Right hindlimb (tissue), 1 donor: ENCODE data around the gene MYO5B.

Experiments used
- DNase-seq: peaks from one replicate; pipeline ENCODE4 v3.0.0-alpha.2; 2018

Gene MYO5B

DNA sequence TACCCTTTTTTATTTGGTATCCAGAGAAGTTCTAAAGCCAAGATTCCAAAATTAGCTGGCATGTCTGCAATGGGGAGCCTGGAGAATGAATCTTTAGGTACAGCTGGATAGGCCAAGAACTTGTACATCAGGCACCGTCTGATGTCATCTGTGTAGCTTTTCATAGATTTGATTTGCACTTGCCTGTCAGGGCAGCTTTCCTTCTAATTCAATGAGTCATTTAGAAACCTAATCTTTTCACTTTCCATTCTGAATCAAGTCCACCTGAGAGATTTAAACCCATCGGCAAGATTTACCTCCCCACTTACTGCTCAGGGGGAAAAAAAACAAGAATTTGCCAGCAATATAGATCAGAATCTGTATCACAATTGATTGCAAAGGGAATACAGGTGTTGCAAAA is 320.7 kb downstream of the MYO5B start:
- no peak for DNase-seq

DNA sequence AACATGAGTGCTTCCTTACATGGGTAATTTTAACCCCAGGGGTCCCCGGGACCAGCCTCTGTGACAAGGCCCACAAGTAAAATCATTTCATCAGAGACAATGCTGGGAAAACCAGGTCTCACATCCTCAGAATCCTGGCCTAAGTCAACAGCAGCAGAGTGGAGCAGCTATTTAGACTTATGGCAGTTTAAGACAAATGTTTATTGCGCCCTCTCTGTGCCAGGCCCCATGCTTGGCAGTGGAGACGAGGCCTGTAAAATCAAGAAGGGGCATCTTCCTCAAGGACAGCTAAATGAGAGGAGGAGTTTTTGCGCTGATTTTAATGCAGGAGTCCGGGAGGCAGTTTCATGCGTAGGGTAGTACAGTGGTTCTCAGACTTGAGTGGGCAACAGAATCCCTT is 325.6 kb downstream of the MYO5B start:
- DNase-seq, result no peak

DNA sequence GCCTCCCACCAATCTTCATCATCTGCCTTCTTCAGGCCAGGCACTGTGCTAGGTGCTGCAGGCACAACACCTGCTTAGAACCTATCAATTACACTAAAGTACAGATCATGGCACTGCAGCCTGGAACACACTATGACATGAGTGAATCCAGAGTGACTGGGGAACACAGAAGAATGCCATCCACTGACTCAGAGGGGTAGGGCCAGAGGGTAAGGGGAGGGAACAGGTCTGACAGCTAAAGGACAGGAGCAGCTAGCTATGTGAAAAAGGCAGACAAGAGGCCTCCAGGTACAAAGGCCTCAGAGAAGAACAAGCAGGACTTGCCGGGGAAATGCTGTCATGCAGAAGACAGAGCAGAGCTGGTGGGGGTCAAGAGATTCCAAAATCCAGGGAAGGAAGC is 328.3 kb downstream of the MYO5B start:
- DNase-seq, result no peak

DNA sequence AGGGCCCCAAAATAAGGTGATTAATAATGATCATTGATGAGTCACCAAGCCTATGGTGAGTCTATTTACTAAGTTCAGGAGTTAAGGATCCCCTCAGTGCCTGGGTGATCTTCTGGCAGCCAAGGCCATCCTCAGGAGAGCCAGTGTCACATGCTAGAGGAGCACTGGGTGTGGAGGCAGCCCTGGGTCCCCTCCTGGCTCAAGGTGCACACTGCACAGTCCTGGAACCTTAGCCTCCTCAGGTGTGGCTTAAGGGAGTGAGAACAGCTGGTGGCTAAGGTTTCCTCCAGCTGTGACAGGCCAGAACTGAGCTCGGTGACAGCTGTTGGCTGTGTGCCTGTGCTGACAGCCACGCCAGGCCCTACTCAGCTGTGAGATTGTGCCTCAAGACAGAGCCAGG is 329.5 kb downstream of the MYO5B start:
- no peak for DNase-seq

DNA sequence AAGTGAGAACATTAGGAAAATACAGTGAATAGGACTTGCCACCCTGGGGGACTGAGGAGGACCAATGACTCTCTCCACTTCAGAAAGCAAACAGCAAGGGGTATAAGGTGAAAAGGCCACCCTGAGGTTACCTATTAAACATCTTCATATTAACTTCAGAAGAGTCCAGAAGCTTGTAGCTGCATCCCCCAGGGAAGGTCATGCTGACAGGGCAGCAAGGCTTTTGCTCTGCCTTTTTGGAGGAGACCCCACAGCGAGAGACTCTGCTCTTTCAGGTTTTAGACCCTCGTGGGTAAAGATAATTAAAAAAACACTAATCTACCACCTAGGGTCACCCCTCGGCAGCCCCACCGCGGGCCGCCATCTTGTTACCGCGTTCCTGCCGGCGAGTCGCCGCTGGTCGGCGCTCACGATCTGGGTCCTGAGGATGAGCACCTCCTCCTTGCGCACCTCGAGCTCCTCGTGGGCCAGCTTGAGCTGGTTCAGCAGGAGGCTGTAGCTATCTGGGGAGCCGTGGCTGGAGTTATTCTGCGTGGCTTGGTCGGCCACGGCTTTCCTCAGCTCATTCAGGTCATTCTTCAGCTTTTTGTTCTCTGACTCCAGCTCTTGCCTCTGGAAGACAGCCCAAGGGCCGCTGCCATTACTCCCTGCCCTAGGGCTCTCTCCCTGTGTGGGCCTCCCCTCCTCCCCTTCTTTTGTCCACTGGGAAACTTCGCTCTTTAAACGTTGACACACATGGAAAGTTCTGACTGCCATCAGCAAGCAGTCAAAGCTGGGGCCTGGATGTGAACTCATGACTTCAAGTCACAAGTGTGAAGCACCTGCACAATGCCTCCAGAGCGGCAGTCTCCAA is 331.0 kb downstream of the MYO5B start:
- no peak for DNase-seq

DNA sequence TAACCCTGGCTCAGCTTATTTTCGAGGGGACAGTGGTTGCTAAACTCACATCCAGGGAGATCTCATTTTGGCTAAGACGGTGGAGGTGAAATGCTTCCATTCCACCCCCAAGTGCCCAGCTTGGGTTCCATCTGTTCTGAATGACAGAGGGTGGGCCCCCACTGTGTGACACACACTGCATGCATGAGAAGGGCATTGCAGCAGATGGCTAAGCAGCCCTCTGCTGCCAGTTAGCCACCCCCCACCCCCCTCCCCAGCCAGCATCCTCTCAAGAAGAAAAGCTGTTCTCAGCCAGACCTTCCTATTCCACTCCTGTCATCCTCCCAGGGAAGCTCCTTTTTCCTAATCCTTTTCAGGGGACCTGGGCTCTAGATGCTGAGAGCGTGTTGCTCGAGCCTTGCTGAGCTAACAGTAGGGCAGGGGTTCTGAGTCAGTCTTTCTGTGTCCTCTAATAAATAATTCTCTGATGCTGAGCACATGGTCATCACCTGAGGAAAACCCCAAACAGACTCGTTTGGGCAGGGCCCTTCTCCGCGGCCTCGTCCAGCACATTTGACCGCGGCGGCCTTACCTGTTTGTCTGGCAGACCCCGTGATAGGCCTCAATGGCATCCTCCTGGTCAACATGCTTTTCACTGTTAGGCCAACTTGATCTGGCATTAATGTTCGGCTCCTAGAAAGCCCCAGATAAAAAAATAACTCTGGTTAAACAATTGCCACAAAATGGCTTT is 332.1 kb downstream of the MYO5B start:
- DNase-seq, result no peak

DNA sequence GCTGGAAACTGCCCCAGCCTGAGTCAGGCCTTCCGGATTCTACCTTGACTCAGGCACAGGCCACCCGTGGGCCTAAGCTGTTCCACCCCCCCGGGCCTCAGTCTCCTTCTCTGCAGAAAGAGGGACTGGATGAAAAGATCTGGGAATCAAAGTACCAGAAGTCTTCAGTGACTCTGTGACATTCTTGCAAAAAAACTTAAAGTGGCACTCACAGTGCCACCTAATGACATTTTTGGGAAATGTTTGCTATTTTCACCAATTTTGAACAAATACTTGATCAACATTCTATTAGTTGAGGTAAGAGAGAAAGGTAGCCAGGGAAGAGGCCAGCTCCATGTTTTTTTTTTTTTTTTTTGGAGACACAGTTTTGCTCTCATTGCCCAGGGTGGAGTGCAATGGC is 333.3 kb downstream of the MYO5B start:
- no peak for DNase-seq

DNA sequence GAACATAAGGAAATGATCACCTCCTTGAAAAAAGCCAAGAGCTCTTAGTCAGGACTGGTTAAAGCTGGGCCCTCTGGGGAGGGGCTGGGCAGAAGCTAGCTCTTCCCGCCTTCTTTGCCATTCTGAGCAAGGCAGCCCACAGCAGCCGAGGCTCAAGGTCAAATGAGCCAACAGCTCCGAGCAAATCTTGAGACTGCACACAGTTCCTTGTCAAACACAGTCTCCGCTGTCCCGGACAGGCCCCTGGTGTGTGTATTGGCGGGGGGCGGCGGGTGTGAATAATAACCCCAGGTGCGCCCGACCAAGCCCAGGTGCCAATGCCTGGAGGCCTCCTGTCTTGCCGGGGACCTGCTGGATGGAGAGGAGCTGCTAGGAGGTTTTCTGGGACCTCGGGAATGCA is 335.2 kb downstream of the MYO5B start:
- no peak for DNase-seq

DNA sequence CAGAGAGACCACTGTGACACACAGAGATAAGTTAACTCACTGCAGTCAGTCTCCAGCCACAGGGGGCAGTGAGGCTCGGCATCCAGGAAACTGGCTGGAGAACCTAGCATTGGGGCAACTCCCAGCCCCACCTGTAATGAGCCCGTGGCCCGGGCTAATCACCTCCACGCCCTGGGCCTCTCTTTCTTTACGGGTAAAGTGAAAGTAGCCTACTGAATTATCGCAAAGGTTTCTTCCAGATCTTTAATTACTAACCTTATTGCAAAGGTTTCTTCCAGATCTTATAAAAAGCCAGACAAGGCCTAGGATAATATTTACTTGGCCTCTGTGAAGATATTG is 336.0 kb downstream of the MYO5B start:
- DNase-seq, result no peak

DNA sequence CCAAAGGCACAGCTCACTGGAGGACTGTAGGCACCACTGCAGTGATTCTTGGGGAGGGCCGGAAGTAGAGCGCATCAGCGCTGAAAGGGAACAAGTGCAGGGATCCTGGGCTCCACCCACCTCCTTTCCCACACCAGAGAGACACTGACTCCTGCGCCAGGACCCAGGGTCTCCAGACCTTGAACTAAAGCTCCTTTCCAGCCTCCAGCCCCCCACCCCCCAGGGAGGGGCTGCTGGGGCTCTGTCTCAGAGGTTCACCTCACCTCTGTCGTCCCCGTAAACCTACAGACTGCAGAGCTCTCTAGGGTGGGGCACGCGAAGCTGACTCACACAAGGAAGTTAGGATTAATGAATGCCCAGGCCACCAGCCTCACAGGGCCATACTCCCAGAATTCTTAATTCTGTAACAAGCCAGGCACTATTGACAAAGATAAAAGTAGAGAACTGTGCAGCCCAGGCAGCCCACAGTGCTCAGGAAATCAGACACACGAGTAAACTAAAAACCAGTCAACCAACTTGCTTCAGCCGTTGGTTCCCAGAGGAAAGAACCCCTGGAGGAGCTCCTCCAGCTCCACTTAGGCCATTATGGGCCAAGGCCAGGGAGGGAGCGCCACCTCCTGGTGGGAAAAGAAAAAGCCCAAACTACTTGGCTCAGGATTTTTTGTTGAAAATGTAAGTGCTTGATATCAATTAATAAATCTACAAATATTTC is 336.5 kb downstream of the MYO5B start:
- peak; percentile 68 for DNase-seq

DNA sequence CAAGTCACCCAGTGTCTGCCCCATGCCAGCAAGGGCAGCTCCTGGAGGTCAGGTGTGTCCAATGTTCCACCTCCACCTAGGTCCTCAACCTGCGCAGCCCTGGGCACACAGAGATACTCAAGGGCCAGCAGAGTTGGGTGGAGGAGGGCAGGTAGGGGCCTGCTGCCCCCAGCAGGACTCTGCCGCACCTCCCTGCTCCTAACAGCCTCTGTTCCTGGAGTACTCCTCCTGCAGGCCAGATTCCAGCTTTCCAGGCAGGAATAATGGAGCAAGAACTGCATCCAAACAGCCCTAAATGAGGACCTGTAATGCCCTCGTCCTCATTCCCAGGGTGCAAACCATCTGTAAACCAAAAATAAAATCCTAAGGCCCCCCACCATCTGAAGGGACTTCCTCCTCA is 337.2 kb downstream of the MYO5B start:
- DNase-seq, result no peak

DNA sequence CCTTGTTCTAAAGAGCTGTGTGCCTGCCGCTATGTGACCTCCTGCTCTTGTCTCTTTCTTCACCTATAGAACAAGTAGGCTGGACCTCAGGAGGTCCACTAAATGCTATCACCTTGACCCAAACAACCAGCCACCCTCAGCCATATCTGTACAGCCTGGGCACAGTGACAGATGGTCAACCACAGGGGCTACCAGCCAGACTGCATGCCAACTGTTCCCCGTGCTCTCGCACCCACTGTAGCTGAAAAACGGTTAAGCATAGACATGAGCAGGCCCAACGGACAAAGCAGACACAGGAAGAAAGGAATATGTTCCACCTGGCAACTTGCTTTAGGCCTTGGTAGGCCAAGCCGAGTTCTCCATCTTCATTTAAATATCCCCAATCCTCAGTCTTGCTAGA is 338.5 kb downstream of the MYO5B start:
- no peak for DNase-seq

DNA sequence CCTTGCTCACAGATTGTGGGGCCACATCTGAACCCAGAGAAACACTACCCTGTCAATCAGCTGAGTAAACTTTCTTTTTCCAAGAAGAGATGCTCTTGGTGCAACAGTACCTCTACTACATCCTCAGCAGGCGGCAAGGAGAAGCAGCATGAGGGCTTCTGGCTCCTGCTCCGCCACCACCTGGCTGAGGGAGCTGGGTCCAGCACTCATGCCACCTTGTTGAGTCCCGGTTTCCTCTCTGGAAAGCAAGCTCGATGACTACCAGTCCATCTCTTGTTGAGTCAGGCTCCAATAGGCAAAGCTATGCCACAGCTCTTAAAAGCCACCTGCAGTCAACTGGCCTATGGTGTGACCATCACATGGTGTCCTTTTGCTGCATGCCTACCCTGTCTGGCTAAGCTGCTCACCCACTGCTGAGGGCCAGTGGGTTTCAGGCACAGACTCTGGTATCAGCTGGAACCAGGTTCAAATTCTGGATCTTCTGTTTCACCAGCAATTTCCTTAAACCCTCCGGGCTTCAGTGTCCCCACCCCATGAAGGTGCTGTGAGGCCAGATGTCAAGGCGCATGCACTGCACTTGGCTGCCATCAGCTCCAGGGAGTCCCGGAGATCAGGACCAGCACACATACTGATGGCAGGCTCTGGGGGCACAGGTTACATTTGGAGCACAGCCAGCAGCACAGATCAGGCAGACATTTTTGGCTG is 339.1 kb downstream of the MYO5B start:
- DNase-seq, result no peak

DNA sequence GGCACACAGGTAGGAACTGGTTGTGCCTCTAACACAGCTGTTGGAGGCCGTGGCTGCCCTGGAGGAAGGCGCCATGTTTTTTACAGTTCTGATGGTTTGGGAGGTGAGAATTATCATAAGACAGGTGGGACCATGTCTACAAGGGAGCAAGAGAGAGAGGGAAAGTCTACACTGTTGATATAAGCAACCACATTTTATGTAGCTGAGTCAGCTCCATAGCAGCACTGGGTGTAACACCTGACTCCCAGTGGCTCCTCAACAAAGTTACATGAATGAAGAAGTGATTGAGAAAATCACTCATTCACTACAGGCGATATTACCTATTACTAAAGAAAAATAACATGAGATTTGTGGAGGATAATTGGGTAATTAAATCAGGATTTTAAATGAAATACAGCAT is 340.3 kb downstream of the MYO5B start:
- DNase-seq, result no peak

DNA sequence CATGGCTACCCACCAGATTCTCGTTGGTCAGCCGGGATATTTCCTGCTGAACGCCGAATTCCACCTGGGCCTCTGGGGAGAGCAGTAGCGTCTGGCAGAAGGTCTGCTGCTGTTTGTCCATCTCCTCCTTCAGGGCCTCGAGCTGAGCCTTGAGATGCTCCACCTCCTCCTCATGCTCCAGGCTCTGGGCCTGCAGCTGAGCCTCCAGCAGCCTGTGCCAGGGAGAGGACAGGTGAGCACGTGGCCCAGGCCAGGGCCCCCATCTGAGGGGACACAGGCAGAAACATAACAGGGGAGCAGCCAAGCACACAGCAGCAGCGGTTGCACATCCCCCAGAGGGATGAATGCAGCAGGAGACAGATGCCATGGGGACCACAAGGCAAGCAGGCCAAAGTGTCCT is 341.5 kb downstream of the MYO5B start:
- no peak for DNase-seq

DNA sequence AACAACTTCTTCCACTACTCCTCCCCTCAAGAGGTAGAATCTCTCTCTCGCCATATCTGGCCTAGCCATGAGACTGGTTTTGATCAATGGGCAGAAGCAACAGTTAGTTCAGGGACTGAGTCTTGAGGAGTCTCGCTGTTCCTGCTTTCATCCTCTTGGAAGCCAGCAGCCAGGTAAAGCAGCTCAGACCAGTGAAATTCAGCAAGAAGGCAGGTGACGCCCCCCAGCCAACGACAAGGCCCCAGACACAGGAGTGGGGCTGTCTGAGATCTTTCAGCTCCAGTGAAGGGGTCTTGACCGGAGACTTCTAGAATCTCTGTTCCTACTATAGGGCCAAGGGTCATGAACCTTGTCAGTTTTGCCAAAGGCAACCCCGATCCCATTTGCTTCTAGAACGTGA is 341.9 kb downstream of the MYO5B start:
- no peak for DNase-seq

DNA sequence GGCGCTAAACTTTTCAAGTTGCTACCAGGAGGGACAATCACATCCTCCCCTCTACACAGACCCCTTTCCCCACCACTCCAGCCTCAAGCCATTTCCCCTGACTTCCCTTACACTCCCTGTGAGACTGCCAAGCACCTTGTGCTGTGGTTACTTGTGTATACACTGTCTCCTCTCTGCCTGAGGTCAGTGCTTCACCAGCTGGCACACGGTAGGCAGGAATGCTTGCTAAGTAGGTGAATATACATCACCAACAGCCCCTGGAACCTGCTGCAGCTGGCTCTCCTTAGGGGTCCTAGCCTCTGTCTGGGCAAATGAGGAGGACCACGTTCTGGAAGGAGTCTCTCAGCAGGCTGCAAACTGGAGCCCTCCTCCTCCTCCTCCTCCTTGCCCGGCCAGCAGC is 343.3 kb downstream of the MYO5B start:
- no peak for DNase-seq

DNA sequence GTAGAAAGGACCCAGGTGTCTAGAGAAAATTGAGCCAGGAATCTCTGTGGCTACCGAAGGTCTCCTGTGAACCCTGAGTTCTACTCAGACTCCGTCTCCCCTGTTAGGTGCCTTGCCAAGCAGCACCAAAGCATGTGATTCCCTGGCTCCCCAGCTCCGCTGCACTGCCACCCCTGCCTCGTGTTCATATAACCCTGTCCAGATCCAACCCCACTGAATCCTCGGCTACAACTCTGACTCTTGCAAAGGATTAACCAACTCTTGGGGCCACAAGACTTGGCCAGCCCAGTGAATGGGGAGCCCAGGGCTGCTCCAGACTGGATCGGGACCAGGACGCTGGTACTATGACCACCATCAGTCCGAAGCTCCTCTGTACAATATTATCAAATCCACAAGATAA is 344.3 kb downstream of the MYO5B start:
- no peak for DNase-seq

DNA sequence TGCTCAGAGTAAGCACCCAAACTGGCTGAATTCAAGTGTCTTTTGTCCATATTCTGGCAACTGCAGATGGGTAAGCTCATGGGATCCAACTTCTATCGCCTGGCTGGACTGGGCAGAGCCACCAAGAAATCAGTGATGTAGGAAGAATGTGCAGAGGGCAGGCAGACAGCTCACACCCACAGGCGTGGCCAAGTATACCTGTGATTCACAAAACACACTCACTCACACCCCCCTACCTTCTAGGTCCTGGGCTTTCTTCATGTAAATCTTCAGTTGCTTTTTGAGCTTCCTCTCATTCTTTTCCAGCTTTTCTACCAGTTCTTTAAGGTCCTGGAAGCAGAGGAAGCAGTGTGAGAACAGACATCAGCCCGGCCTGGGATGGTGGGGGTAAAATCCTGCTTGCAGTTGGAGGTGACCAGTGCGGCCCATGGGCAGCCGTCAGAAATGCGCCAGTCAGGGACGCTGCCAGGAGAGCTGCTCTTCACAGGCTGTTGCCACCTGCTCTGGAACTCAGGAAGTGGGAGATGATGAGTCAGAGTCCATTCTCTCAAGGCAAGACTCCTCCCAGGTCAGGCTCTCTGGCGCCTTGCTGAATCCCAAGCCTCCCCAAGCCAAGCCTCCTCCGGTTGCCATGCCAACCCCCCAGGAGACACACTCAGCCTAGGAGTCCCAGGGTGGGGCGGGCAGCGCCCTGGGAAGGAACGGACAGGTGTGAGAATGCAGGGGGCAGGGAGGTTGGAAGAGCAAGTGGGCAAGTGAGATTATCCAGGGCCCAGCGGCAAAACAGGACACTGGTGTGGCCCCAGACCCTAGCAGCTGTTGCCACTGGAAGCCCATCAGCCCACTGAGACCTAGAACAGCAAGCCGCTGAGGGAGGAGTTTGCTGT is 345.4 kb downstream of the MYO5B start:
- peak; percentile 36 for DNase-seq

DNA sequence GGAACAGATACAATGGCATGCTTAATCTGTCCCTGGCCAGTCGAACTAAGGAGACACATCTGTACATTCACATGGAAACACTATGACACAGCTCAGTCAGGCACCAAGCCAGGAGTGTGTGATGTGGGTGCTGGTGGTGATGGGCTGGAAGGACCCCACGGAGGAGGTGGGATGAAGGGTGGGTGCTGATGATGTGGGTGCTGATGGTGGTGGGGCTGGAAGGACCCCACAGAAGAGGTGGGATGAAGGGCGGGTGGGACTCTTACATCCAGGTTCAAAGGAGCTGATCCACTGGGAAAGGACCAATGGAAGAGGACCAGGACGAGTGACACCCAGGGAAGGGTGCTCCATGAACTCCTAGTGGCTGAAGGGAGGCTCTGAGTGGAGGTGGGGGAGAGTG is 346.8 kb downstream of the MYO5B start:
- DNase-seq, result no peak

DNA sequence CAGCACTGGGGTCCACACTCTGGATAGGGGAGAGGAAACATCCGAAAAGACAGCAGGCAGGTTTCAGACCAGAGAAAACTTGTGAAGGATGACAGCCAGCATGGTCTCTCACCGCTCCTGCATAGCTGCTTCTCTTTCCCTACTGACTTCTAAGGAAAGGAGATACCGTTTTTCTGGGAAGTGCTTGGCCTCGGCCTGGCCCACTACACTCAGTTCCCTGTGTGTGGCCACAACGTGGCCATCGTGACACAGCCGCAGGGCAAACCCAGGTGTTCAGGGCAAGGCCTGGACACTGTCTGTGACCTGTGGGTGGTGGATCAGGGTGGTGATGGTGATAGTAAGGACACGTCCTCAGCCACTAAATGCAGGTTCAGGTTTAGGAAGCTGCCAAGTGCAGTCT is 347.4 kb downstream of the MYO5B start:
- no peak for DNase-seq

DNA sequence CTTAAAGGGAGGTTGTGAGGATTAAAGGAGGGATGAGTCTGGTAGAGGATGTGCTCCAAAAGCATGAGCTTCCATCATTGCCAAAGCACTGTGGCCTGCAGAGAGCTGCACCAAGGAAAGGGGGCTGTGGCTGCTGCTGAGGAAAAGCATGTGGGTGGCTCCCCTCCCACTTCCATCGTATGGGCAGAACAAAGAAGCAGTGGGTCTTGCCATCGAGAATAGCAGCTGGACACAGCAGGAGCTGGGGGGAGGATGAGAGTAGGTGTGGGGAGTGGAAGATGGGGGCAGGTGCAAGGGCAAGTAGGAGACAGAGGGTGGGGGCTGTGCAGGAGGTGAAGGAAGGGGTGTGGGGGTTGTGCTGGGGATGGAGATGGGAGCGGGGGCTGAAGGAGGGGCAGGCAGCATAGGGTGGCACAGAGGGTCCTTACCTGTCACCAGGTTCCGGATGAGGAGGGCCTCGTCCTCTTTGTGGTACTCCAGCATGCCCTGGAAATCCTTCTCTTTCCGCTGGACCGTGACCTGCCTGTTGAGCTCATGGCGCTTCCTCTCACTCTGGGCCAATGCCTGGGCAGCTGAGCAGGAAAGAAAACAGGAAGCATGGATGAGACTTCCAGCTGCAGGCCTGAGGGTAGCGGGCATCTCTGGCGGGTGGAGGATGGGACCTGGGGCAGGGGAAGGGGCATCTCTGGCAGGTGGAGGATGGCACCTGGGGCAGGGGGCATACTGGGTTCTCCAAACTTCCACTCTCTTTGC is 348.1 kb downstream of the MYO5B start:
- DNase-seq, result no peak
